Astrocyte (in vitro differentiated cells and primary cell): Measurements from ENCODE around the gene SPOCK2. TPM values are rescaled to one million over a fixed set of nuclear protein-coding genes. Genes with fewer than 3 reads are reported as not detected.

Source experiments
- DNase-seq: peaks from one replicate; pipeline ENCODE4 v3.0.0-alpha.2; 2010; ENCODE audit warnings: low read depth
- FAIRE-seq: peaks from 2 replicates; lab custom pipeline; 2011; peaks lifted over from hg19 to GRCh38; lab: Jason Lieb, UNC
- H2AFZ ChIP-seq: 2 replicates; pipeline ENCODE4 v1.6.0; 2012; ENCODE audit warnings: low read depth, low read length, inconsistent platforms
- H3K27ac ChIP-seq: 2 replicates; pipeline ENCODE4 v1.5.1; 2011; ENCODE audit warnings: low read depth, low read length, inconsistent platforms
- H3K27me3 ChIP-seq: 2 replicates; pipeline ENCODE4 v1.6.0; 2011; ENCODE audit warnings: low read length, inconsistent platforms; ENCODE audit not compliant: insufficient read depth
- H3K36me3 ChIP-seq: 2 replicates; pipeline ENCODE4 v1.5.1; 2011; ENCODE audit warnings: low read length, inconsistent platforms; ENCODE audit not compliant: insufficient read depth
- H3K4me1 ChIP-seq: 2 replicates; pipeline ENCODE4 v1.5.1; 2011; ENCODE audit warnings: low read length, inconsistent platforms; ENCODE audit not compliant: insufficient read depth
- H3K4me2 ChIP-seq: 2 replicates; pipeline ENCODE4 v1.6.0; 2012; ENCODE audit warnings: low read length, inconsistent platforms
- H3K4me3 ChIP-seq: 2 replicates; pipeline ENCODE4 v1.5.1; 2011; ENCODE audit warnings: low read depth, mild to moderate bottlenecking, low read length, inconsistent platforms; ENCODE audit not compliant: insufficient read depth
- H3K79me2 ChIP-seq: 2 replicates; pipeline ENCODE4 v1.6.0; 2012; ENCODE audit warnings: mild to moderate bottlenecking, low read length, inconsistent platforms; ENCODE audit not compliant: insufficient read depth
- H3K9ac ChIP-seq: 2 replicates; pipeline ENCODE4 v1.6.0; 2012; ENCODE audit warnings: mild to moderate bottlenecking, low read length, inconsistent platforms
- H3K9me3 ChIP-seq: 2 replicates; pipeline ENCODE4 v1.5.1; 2012; ENCODE audit warnings: low read depth, mild to moderate bottlenecking, low read length, inconsistent platforms; ENCODE audit not compliant: insufficient read depth
- H4K20me1 ChIP-seq: 2 replicates; pipeline ENCODE4 v1.6.0; 2012; ENCODE audit warnings: low read length, inconsistent platforms; ENCODE audit not compliant: insufficient read depth
- H3K27ac Mint-ChIP-seq: one replicate; pipeline ENCODE4 v1.8.0; 2021; ENCODE audit warnings: mild to moderate bottlenecking, mixed read lengths; ENCODE audit not compliant: unreplicated experiment
- H3K27me3 Mint-ChIP-seq: one replicate; pipeline ENCODE4 v1.8.0; 2021; ENCODE audit warnings: low read depth, mixed read lengths; ENCODE audit not compliant: unreplicated experiment
- H3K36me3 Mint-ChIP-seq: one replicate; pipeline ENCODE4 v1.8.0; 2021; ENCODE audit warnings: low read depth, mixed read lengths; ENCODE audit not compliant: unreplicated experiment
- H3K4me1 Mint-ChIP-seq: one replicate; pipeline ENCODE4 v1.8.0; 2021; ENCODE audit warnings: low read depth, mixed read lengths; ENCODE audit not compliant: unreplicated experiment
- H3K4me3 Mint-ChIP-seq: one replicate; pipeline ENCODE4 v1.8.0; 2021; ENCODE audit warnings: mild to moderate bottlenecking, moderate library complexity, mixed read lengths; ENCODE audit not compliant: unreplicated experiment
- H3K9me3 Mint-ChIP-seq: one replicate; pipeline ENCODE4 v1.8.0; 2021; ENCODE audit warnings: mild to moderate bottlenecking, mixed read lengths; ENCODE audit not compliant: unreplicated experiment
- EZH2 ChIP-seq: IDR thresholded peaks from 2 replicates; pipeline ENCODE4 v1.6.1; 2012; ENCODE audit warnings: mild to moderate bottlenecking, low read length, inconsistent platforms; ENCODE audit not compliant: insufficient read depth
- total RNA-seq: library from RNA; stranded (reverse); gene quantifications from 2 replicates; pipeline ENCODE4 v1.2.1, GENCODE V29; 2021
- TF ChIP-seq, protein P1 (sequence below): IDR thresholded peaks from 2 replicates; pipeline ENCODE4 v1.5.1; 2011; ENCODE audit warnings: low read depth, mild to moderate bottlenecking, inconsistent platforms, low read length, moderate library complexity; ENCODE audit not compliant: insufficient read depth

The SPOCK2 gene
- total RNA-seq, 1 donor from 2014 or later: 0.89 TPM

DNA sequence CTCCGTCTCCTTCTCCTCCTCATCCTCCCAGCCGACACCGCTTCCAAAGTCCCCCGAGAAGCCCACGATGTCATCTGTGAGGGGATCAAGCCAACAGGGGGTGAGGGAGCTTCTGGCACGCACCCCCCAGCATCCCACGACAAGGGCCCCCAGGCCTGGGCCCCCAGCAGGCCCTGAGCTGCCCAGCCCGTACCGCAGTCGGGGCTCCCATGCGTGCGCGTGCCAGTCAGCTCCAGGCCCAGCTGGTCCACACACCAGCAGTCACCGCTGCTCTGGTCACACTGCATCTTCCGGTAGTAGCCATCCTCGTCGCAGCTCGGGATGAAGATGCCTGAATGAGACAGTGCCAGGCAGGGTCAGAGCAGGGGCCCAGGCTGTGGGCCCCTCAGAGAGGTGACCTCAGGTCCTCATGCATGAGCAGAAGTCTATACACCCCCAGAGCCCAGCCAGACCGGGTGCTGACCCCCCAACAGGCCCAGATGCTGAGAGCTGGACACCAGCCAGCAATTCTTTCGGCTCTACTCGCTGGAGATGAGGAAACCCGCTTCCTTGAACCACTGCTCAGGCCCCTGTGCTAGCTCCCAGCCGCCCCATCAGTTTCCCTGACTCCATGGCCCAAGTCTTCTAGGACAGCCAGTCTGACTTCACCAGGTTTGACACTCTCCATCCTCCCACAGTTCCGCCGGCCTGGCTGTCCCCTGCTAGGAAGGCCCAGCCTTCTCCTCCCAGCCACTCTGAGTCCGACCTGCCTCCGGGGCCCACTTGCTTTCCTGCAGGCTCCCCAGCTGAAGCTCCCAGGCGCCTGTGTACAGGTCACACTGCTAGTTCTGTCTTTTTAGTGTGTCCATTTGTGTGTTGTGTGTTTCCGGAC is 25.3 kb downstream of the SPOCK2 start:
- Histone ChIP-seq H3K27ac (no peak overlapping the region), H2AFZ (no peak overlapping the region), H3K4me1 (peaks cover 6% of the 10 kb centered on the region), H4K20me1 (no peaks in the 10 kb centered on the region), H3K79me2 (no peaks in the 10 kb centered on the region), H3K4me3 (no peak overlapping the region), H3K9me3 (no peaks in the 10 kb centered on the region), H3K27me3 (peaks cover 19% of the 10 kb centered on the region), H3K36me3 (no peaks in the 10 kb centered on the region), H3K4me2 (no peak overlapping the region), H3K9ac (no peak overlapping the region)
- H3K27me3 Mint-ChIP-seq: peaks cover 37% of the 10 kb centered on the region
- H3K27ac Mint-ChIP-seq: no peak overlapping the region
- H3K9me3 Mint-ChIP-seq: no peaks in the 10 kb centered on the region
- no peak for DNase-seq
- TF ChIP-seq EZH2: no peak
- TF ChIP-seq, protein P1, sequence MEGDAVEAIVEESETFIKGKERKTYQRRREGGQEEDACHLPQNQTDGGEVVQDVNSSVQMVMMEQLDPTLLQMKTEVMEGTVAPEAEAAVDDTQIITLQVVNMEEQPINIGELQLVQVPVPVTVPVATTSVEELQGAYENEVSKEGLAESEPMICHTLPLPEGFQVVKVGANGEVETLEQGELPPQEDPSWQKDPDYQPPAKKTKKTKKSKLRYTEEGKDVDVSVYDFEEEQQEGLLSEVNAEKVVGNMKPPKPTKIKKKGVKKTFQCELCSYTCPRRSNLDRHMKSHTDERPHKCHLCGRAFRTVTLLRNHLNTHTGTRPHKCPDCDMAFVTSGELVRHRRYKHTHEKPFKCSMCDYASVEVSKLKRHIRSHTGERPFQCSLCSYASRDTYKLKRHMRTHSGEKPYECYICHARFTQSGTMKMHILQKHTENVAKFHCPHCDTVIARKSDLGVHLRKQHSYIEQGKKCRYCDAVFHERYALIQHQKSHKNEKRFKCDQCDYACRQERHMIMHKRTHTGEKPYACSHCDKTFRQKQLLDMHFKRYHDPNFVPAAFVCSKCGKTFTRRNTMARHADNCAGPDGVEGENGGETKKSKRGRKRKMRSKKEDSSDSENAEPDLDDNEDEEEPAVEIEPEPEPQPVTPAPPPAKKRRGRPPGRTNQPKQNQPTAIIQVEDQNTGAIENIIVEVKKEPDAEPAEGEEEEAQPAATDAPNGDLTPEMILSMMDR: no peak
- peaks cover 4% of the 10 kb centered on the region for H3K36me3 Mint-ChIP-seq
- H3K4me1 Mint-ChIP-seq: peaks cover 3% of the 10 kb centered on the region
- no peak for FAIRE-seq
- H3K4me3 Mint-ChIP-seq: no peak overlapping the region

DNA sequence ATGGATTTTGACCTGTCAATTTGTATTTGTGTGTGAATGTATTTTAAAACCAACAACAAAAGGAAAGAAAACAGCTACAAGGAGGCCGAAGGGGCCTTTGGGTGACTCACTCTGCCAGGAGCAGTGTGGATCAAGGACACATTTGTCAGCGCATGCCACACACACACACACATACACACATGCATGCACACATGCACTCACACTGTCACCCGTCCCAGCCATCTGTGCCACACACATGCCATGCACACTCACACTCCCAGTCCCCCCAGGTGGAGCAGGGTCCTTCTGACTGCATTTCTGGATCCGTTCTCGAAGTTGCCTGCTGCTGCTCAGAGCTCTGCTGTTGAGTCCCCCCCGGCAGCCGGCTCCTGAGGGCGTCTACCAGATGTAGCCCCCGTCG is 26.0 kb downstream of the SPOCK2 start:
- H3K27me3 Mint-ChIP-seq: peaks cover 37% of the 10 kb centered on the region
- peaks cover 3% of the 10 kb centered on the region for H3K4me1 Mint-ChIP-seq
- H3K36me3 Mint-ChIP-seq: peaks cover 4% of the 10 kb centered on the region
- Histone ChIP-seq H3K4me1 (peaks cover 6% of the 10 kb centered on the region), H2AFZ (no peak overlapping the region), H3K36me3 (no peaks in the 10 kb centered on the region), H3K9ac (no peak overlapping the region), H3K4me3 (no peak overlapping the region), H3K27ac (no peak overlapping the region), H3K4me2 (no peak overlapping the region), H3K9me3 (no peaks in the 10 kb centered on the region), H4K20me1 (no peaks in the 10 kb centered on the region), H3K27me3 (peaks cover 17% of the 10 kb centered on the region), H3K79me2 (no peaks in the 10 kb centered on the region)
- no peaks in the 10 kb centered on the region for H3K9me3 Mint-ChIP-seq
- FAIRE-seq: no peak
- TF ChIP-seq, protein P1: no peak
- no peak for TF ChIP-seq EZH2
- H3K27ac Mint-ChIP-seq: peak overlapping the region; percentile 2
- H3K4me3 Mint-ChIP-seq: no peak overlapping the region
- DNase-seq: no peak

DNA sequence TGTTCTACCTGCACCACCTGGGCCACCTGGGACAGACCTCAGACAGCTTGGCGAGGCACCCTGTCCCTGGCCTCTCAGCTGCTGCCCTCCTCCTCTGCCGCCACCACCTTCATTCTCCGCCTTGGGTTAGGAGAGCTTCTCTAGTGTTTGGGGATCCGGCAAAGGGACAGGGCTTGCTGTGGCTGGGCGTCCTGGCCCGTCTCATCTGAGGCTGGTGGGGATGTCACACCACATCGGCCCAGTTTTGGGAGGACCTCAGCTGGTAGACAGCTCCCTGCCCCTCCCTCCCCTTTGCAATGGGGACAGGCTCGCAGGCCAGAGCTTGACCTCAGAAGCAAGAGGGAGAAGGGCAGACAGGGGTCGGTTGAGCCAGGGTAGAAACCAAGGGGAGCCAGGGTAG is 26.4 kb downstream of the SPOCK2 start:
- DNase-seq (no peak), FAIRE-seq (no peak)
- peaks cover 34% of the 10 kb centered on the region for H3K27me3 Mint-ChIP-seq
- peak overlapping the region; percentile 2 for H3K27ac Mint-ChIP-seq
- no peak overlapping the region for H3K4me3 ChIP-seq
- H3K36me3 Mint-ChIP-seq: peaks cover 4% of the 10 kb centered on the region
- no peaks in the 10 kb centered on the region for H3K9me3 ChIP-seq
- H3K27me3 ChIP-seq: peaks cover 21% of the 10 kb centered on the region
- H3K79me2 ChIP-seq: no peaks in the 10 kb centered on the region
- H3K4me1 Mint-ChIP-seq: peaks cover 3% of the 10 kb centered on the region
- no peak overlapping the region for H3K9ac ChIP-seq
- no peak overlapping the region for H2AFZ ChIP-seq
- no peak overlapping the region for H3K4me2 ChIP-seq
- H3K4me3 Mint-ChIP-seq: no peak overlapping the region
- TF ChIP-seq, protein P1: no peak
- TF ChIP-seq EZH2: no peak
- H3K36me3 ChIP-seq: no peaks in the 10 kb centered on the region
- H3K27ac ChIP-seq: no peak overlapping the region
- no peaks in the 10 kb centered on the region for H3K9me3 Mint-ChIP-seq
- no peaks in the 10 kb centered on the region for H4K20me1 ChIP-seq
- H3K4me1 ChIP-seq: peaks cover 6% of the 10 kb centered on the region
